ENCODE data around the gene MTF1.

The MTF1 gene

GRCh38 chr1:37866491-37866890, 7.1 kb upstream of the MTF1 start:
- no peak for FAIRE-seq

DNA sequence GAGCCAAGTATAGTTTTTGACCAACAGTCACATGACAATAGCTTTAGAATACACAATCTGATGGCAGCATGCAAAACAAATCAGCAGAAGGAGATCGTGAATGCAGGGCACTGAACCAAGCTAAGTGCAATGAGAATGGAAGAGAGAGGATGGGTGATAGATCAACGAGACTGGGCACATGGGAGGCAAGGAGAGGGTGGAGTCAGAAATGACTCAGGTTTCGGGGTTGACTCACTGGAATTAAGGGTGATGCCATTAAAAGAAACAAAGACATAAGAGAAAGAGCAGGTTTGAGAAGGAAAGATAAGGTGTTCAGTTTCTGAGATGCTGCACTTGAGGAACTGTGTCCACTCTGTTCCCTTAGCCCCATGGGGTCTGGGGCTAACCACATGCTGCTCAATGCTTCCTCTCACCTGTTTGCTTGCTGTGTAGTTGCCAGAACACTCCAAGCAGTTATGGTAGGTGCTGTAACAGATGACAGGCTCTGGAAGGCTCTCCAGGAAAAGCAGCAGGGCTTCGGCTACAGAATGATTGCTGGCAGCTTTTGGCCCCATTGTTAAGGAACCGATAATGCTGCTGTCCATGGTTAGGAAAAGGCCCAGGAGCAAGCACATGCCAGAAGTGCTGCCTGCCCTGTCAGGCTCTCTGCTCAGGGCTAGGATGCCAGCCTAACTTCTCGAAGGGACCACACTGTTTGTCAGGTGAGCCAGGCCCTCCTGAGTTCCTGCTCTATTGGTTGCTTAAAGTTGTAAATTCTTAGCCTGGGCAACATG, 6.1 kb upstream of the MTF1 start:
- no peak for FAIRE-seq

GRCh38 chr1:37862330-37862729, 2.9 kb upstream of the MTF1 start:
- no peak for FAIRE-seq

DNA sequence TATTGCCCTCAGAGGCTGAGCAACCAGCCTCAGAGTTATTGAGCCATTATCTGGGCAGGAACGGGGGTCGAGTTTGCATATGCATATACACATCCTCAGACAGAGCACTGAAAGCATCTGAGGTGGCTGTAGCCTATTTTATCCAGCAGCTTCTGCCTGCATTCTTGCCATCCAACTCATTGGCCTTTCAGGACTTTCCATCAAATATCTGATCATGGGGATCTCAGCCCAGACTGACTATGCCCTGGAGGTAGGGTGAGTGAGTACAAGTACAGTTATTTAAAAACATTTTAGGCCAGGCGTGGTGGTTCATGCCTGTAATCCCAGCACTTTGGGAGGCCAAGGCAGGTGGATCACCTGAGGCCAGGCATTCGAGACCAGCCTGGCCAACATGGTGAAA, 1.8 kb upstream of the MTF1 start:
- no peak for FAIRE-seq

DNA sequence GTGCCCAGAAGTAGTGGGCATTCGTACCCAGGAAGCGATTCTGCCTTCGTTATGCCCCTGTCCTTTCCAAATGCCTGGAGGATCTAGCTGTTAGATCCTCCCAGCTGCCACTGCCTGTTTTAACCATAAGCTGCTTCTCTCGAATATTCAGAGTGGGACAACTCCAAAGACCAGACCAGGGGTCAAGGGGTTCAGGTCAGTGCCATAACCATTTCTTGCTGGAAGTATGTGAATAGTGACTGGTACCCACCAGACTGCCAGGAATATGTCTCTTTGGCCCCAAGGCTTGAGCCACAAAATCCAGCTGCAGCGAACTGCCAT, 914 bp upstream of the MTF1 start:
- no peak for FAIRE-seq

DNA sequence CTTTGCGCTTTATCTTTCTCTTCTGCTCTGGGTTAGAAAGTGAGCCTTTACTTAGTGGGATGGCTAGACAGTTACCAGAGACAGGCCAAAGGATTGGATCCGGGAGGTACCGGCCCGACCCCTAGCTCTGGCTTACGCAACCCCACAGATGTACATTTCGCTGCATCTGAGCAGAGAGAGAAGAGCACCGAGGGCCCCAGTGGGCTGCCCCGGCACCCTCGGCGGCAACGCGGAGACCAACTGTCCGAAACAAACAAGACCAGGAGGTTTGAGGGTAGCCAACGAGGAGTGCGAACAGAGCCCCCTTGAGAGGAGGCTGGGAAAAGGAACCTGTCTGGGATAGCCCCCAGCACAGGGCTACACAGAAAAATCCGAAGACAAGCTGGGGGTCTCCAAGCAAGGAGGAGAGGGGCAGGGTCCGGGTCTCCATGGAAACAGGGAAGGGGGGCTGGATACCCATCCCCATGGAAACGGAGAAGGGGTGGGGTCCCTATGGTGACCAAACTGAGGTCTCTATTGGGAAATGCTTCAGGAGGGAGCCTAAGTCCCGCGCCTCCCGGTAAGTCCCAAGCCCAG, 373 bp downstream of the MTF1 start:
- no peak for FAIRE-seq

DNA sequence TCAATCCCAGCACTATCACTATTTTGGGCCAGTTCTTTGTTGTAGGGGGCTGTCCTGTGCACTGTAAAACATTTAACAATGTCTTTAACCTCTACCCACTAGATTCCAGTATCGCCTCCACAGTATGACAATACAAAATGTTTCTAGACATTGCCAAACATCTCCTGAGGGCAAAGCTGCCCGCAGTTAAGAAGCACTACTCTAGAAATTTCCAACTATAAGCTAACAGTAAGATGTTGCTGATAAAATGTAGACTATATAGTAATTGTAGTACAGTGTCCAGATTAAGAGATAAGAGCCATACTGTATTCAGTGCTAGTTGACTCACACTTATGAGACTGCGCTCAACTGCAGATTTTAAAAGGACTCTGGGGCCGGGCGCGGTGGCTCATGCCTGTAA, 5.0 kb downstream of the MTF1 start:
- no peak for FAIRE-seq

DNA sequence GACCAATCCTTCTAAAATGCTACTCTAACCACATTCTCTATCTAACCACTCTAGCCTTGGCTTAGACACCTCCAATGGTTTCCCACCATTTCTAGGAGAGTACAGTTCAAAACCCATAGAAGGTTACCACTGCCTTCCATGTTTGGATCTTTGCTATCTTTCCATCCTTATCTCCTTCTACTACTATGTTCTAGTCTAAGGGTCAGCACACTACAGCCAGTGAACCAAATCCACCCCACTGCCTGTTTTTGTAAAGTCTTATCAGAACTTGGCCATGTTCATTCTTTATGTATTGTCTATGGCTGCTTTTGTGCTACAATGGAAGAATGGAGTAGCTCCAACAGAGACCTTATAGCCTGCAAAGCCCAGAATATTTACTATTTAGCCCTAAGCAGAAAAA, 6.2 kb downstream of the MTF1 start:
- no peak for FAIRE-seq

GRCh38 chr1:37851782-37852210, 7.6 kb downstream of the MTF1 start:
- FAIRE-seq: no peak

DNA sequence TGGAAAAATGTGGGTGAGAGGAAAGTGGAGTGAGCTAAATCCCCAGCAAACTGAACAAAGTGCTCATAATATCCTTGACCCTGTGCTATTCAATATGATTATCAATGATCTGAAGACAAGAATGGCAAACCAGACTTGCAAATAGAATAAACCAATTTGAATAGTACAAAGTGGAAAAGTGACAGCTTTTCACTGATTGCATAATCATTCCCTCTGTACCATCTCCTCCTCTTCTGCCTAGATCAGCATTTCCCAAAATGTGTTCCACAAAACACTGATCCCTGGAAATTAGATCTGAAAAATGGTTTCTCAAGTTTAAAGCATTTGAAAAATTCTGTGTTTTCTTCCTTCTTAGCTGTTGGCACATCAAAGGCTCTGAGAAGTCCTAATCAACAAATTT, 8.1 kb downstream of the MTF1 start:
- FAIRE-seq: no peak

- FAIRE-seq: no peak
Measured at GRCh38 chr1:37850352-37850955, 8.9 kb downstream of the MTF1 start.

- no peak for FAIRE-seq
Measured at GRCh38 chr1:37849480-37849879, 9.9 kb downstream of the MTF1 start.

GRCh38 chr1:37846647-37847339, 12.6 kb downstream of the MTF1 start:
- no peak for FAIRE-seq

GRCh38 chr1:37845786-37846185, 13.6 kb downstream of the MTF1 start:
- no peak for FAIRE-seq

- no peak for FAIRE-seq
Measured at GRCh38 chr1:37845049-37845646, 14.2 kb downstream of the MTF1 start.

- no peak for FAIRE-seq
Measured at GRCh38 chr1:37844536-37844935, 14.9 kb downstream of the MTF1 start.

- no peak for FAIRE-seq
Measured at GRCh38 chr1:37841652-37842051, 17.7 kb downstream of the MTF1 start.

DNA sequence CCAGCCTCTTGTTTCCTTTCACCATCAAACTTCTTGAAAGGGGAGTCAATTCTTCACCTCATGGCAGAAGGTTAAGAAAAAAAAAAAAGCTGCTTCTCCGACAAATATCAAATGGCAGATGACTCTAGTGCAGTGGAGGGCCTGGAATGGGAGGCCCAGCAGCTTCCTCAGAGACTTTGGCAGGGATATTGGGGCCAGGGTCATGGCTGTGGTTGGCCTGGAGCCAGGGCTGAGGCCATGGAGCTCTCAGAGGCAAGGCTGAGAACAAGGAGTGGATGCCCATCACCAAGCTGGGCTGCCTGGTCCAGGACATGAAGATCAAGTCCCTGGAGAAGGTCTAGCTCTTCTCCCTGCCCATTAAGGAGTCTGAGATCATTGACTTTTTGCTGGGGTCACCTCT, 18.7 kb downstream of the MTF1 start:
- no peak for FAIRE-seq

GRCh38 chr1:37839676-37840075, 19.7 kb downstream of the MTF1 start:
- FAIRE-seq: no peak

GRCh38 chr1:37836788-37837187, 22.6 kb downstream of the MTF1 start:
- FAIRE-seq: no peak

DNA sequence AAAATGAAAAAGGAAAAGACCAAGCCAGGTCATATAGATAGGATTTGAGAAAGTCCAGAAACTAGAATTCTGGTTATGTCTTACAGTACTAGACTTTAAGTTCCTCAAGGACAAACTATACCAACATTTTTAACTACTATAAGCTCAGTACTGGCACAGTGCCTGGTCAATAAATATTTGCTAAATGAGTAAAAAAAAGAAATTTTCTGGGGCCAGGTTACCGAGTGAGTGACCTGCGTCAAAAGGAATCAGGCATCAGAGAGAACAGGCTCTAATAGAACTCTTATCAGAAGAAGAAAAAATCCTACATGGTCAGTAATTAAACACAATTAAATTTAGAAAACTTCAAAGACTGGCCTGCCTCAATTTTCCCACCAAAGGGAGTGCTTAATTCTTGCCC, 27.6 kb downstream of the MTF1 start:
- no peak for FAIRE-seq

- FAIRE-seq: no peak
Measured at GRCh38 chr1:37831109-37831508, 28.3 kb downstream of the MTF1 start.

DNA sequence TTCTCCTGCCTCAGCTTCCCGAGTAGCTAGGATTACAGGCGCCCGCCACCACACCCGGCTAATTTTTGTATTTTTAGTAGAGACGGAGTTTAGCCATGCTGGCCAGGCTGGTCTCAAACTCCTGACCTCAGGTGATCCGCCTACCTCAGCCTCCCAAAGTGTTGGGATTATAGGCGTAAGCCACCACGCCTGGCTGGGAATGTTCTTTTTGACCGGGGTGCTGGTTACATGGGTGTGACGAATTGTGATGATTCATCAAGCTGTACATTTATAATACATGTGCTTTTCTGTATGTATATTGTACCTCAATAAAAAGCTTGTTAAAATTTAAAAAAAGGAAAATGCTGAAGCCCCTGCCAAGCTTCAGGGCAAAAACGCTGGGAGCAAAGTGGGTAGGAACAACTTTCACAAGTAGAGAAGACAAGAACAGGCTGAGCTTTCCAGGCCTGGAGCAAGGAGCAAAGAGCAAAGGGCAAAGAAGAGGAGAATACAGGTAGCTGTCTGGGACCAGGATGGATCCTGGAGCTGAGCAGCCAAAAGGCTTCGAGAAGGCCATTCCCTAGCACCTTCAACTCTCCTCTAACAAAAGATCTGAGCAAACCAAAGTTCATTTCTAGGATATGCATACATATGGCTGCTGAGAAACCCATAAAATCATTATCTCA, 30.9 kb downstream of the MTF1 start:
- FAIRE-seq: no peak
